K562 (cell line): ENCODE results near the gene CMIP. TPM values are rescaled to one million over a fixed set of nuclear protein-coding genes. Genes with fewer than 3 reads are reported as not detected.

Experiments
- ATAC-seq: fragments of 200-7000 bp; cut with Tn5 transposase; 3 replicates; pipeline ENCODE4 v1.9.1; 2020; ENCODE audit warnings: moderate library complexity
- BruUV-seq: library from RNA; stranded (reverse); fragments of 400-500 nt; replicated peaks from 2 replicates; lab custom pipeline; 2021; lab: Mats Ljungman, UMichigan
- CTCF ChIA-PET: fragments of 300-600 bp; formaldehyde crosslinking; extraction: SDS; loops from one replicate; lab custom pipeline; 2021; ENCODE audit warnings: low intra/inter-chr PET ratio; lab: Yijun Ruan, JAX
- POLR2A ChIA-PET: fragments of 300-600, 350-650 bp; sonication (Branson Sonifier 250); formaldehyde crosslinking; extraction: SDS; loops from one replicate; lab custom pipeline; 2021; ENCODE audit warnings: antibody characterized with exemption, inconsistent platforms; lab: Yijun Ruan, JAX
- DNase-seq, 4 experiments: peaks; one replicate each; pipeline versions ENCODE4 v3.0.0 to v3.0.0-alpha.2; 2011 to 2018; ENCODE audit warnings: low spot score in 3 of 4, mixed read lengths in 3 of 4; ENCODE audit errors: extremely low read depth in 1 of 4
- FAIRE-seq: peaks from 2 replicates; lab custom pipeline; 2011; peaks lifted over from hg19 to GRCh38; lab: Jason Lieb, UNC
- H2AFZ ChIP-seq: 2 replicates; pipeline ENCODE4 v1.6.0; 2011; ENCODE audit warnings: low read depth, low read length, control low read depth, inconsistent platforms
- H3K27ac ChIP-seq: fragments of 200-600 bp; 3 replicates; pipeline ENCODE4 v1.8.0; 2011; ENCODE audit warnings: low read depth, mild to moderate bottlenecking, control low read depth, inconsistent platforms, low read length, moderate library complexity, mixed read lengths; ENCODE audit errors: extremely low read depth
- H3K27me3 ChIP-seq, 2 experiments: fragments of 300-600 bp in 1 of 2; 2 replicates in 1 of 2; 3 replicates in 1 of 2; pipeline versions ENCODE4 v1.6.0 to v1.8.0; 2011; ENCODE audit warnings: inconsistent platforms in 2 of 2, low read length in 2 of 2, mild to moderate bottlenecking in 1 of 2, mixed read lengths in 1 of 2, moderate library complexity in 1 of 2; ENCODE audit not compliant: control insufficient read depth in 2 of 2, insufficient read depth in 2 of 2
- H3K36me3 ChIP-seq: fragments of 300-600 bp; 3 replicates; pipeline ENCODE4 v1.8.0; 2011; ENCODE audit warnings: mild to moderate bottlenecking, low read length, inconsistent platforms; ENCODE audit not compliant: control insufficient read depth, insufficient read depth
- H3K4me1 ChIP-seq, 2 experiments: fragments of 200-600 bp in 1 of 2; replicated peaks in 1 of 2; 2 replicates in 1 of 2; 3 replicates in 1 of 2; pipeline versions ENCODE4 v1.5.1 to v1.8.0; 2011; ENCODE audit warnings: inconsistent platforms in 2 of 2, low read length in 2 of 2, mild to moderate bottlenecking in 1 of 2, mixed read lengths in 1 of 2, moderate library complexity in 1 of 2; ENCODE audit not compliant: control insufficient read depth in 2 of 2, insufficient read depth in 2 of 2
- H3K4me2 ChIP-seq: 2 replicates; pipeline ENCODE4 v1.6.1; 2011; ENCODE audit warnings: low read length, control low read depth, inconsistent platforms, mixed read lengths; ENCODE audit not compliant: insufficient read depth
- H3K4me3 ChIP-seq: fragments of 200-600 bp; sonication (generic), shearing (Covaris generic); 2 replicates; pipeline ENCODE4 v1.5.1; 2016; ENCODE audit warnings: control low read depth, inconsistent platforms
- H3K79me2 ChIP-seq: fragments of 200-600 bp; 3 replicates; pipeline ENCODE4 v1.8.0; 2011; ENCODE audit warnings: low read length, inconsistent platforms; ENCODE audit not compliant: control insufficient read depth, insufficient read depth
- H3K9ac ChIP-seq, 2 experiments: 2 replicates each; pipeline versions ENCODE4 v1.6.0 to v1.6.1; 2011; ENCODE audit warnings: low read depth in 2 of 2, low read length in 2 of 2, control low read depth in 1 of 2, inconsistent platforms in 1 of 2, mild to moderate bottlenecking in 1 of 2, mixed read lengths in 1 of 2; ENCODE audit not compliant: insufficient read depth in 1 of 2
- H3K9me1 ChIP-seq: one replicate; pipeline ENCODE4 v1.6.0; 2011; ENCODE audit warnings: inconsistent platforms, mild to moderate bottlenecking, low read length, moderate library complexity; ENCODE audit not compliant: control insufficient read depth, insufficient read depth
- H3K9me3 ChIP-seq: replicated peaks from 2 replicates; pipeline ENCODE4 v1.5.1; 2011; ENCODE audit warnings: low read depth, low read length, inconsistent platforms; ENCODE audit not compliant: control insufficient read depth, insufficient read depth
- H4K20me1 ChIP-seq: replicated peaks from 2 replicates; pipeline ENCODE4 v1.6.1; 2011; ENCODE audit warnings: low read length, inconsistent platforms, mixed read lengths; ENCODE audit not compliant: control insufficient read depth, insufficient read depth
- ELF4 ChIP-seq: fragments of 450-650 bp; formaldehyde crosslinking; IDR thresholded peaks from 2 replicates; pipeline ENCODE4 v1.4.0; 2022; ENCODE audit warnings: missing genetic modification characterization
- FOSL1 ChIP-seq: fragments of 200-800 bp; sonication (Bioruptor generic); conservative IDR thresholded peaks from 2 replicates; pipeline ENCODE4 v1.6.1; 2016; ENCODE audit warnings: missing genetic modification characterization, missing compliant biosample characterization
- RBM22 ChIP-seq: fragments of 200-400 bp; formaldehyde crosslinking; IDR thresholded peaks from 2 replicates; pipeline ENCODE4 v1.6.1; 2018; ENCODE audit warnings: low read length, low read depth; ENCODE audit not compliant: poor library complexity, severe bottlenecking
- SMAD2 ChIP-seq: fragments of 150-350 bp; IDR thresholded peaks from 2 replicates; pipeline ENCODE4 v1.6.1; 2014; ENCODE audit warnings: low read depth, mild to moderate bottlenecking, low read length
- ZNF77 ChIP-seq: fragments of 250-450 bp; sonication (Bioruptor Pico); IDR thresholded peaks from 2 replicates; pipeline ENCODE4 v1.5.0; 2020
- WGBS: fragments of 100-300 bp; shearing (Covaris generic); methylation state at CpG from one replicate; pipeline ENCODE4 v1.1.6; 2016; ENCODE audit warnings: low coverage, mixed read lengths; ENCODE audit not compliant: insufficient coverage; ENCODE audit errors: missing lambda C conversion rate; 5-methylcytosine and 5-hydroxymethylcytosine counted together
- in situ Hi-C: fragments of 300-500 bp; cut with MboI; formaldehyde crosslinking; loops from 4 replicates; pipeline ENCODE4 v1.15.0; 2018; ENCODE audit warnings: inconsistent platforms, mixed read lengths
- intact Hi-C: fragments of 100-400 bp; cut with micrococcal nuclease; formaldehyde crosslinking; loops from 2 replicates; pipeline ENCODE4 v1.14.2; 2022
- polyA plus RNA-seq, 8 experiments: library from polyadenylated mRNA; depleted of rRNA in 4 of 8; stranded (reverse) in 5 of 8; unstranded in 3 of 8; fragments of >200 nt; fragmentation: Nextera tagmentation in 2 of 8; fragmentation: Illumina TruSeq in 1 of 8; extraction: Ambion mirVana in 2 of 8; extraction: Trizol in 1 of 8; gene quantifications; 2 replicates each; pipeline versions ENCODE4 v1.2.1 to v1.2.3, GENCODE V29; 2011 to 2014; ENCODE audit warnings: inconsistent platforms in 1 of 8, missing spikeins in 1 of 8
- total RNA-seq, 7 experiments: library from RNA; depleted of rRNA in 6 of 7; stranded (reverse); fragments of >200 nt in 6 of 7; fragmentation: Illumina TruSeq in 2 of 7; extraction: Trizol in 2 of 7; gene quantifications; 2 replicates each; pipeline versions ENCODE4 v1.2.1 to v1.2.3, GENCODE V29; 2011 to 2021; ENCODE audit warnings: low replicate concordance in 1 of 7
- TF ChIP-seq, protein P1 (sequence below): fragments of 250-450 bp; sonication (Bioruptor Pico); IDR thresholded peaks from 2 replicates; pipeline ENCODE4 v1.8.0; 2022; ENCODE audit warnings: moderate library complexity, mild to moderate bottlenecking, inconsistent platforms
- TF ChIP-seq, protein P2 (sequence below): fragments of 250-450 bp; sonication (Bioruptor Pico); IDR thresholded peaks from 2 replicates; pipeline ENCODE4 v1.8.0; 2021; ENCODE audit warnings: moderate library complexity, mild to moderate bottlenecking, inconsistent platforms
- TF ChIP-seq, protein P3 (sequence below): sonication (generic); formaldehyde crosslinking; IDR thresholded peaks from 2 replicates; pipeline ENCODE4 v1.8.1; 2022; ENCODE audit warnings: missing genetic modification reagents
- TF ChIP-seq, protein P4 (sequence below): sonication (generic); formaldehyde crosslinking; IDR thresholded peaks from 2 replicates; pipeline ENCODE4 v1.8.0; 2023; ENCODE audit warnings: mild to moderate bottlenecking, missing genetic modification reagents

CMIP gene
- total and polyA plus RNA-seq, 9 of the 15 experiments (the other 6 are each of a cell fraction or from before 2014, with no cell fraction given) = 0.94 to 82.5 (median 10.3) TPM

DNA sequence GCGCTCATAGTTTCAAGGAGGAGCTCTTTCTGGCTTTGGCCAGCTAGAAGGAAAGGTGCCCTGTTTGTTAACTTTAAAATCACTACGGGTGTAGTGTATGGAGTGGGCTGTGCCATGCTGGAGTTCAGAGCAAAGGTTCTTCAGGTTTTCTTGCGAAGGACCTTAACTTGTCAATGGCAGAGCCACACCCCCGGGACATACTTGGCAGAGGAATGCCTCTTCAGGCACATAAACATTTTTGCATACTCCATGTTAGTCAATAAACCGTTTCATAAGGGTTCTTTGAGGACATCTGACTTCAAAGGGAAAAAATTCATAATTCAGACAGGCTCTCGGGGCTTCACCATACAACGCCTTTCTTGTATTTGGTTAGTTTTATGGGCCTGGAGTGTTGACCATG lies 221.5 kb downstream of the CMIP start:
- ATAC-seq = no peak
- no peak for DNase-seq
- in situ Hi-C loops = no loop called here
- H2AFZ ChIP-seq = no peak overlapping the region
- no peak overlapping the region for H3K4me3 ChIP-seq
- peaks cover 67% of the 10 kb centered on the region; the same call in 2 of the 3 replicates for H3K36me3 ChIP-seq
- ChIA-PET POLR2A (interaction anchor here (0.7 kb wide), 1 partner anchor 1209 kb away, joined by 3 read pairs; no protein-coding TSS in a partner anchor), CTCF (no interaction called here)
- no peaks in the 10 kb centered on the region for H3K79me2 ChIP-seq
- 93% methylated on average over 6 of the region's 7 CpGs for WGBS
- H3K4me1 ChIP-seq = peaks cover 0 to 6% of the 10 kb centered on the region in 2 experiments; a peak in 1 of 5 replicates
- no TSS peak for BruUV-seq
- TF ChIP-seq FOSL1 (tag) = no peak
- no peaks in the 10 kb centered on the region for H3K9me1 ChIP-seq
- intact Hi-C loops = no loop called here
- no peaks in the 10 kb centered on the region for H3K9me3 ChIP-seq
- no peak overlapping the region for H3K4me2 ChIP-seq
- no peak overlapping the region for H3K27ac ChIP-seq
- no peaks in the 10 kb centered on the region for H4K20me1 ChIP-seq
- H3K27me3 ChIP-seq = no peaks in the 10 kb centered on the region
- FAIRE-seq = no peak
- H3K9ac ChIP-seq = no peak overlapping the region

DNA sequence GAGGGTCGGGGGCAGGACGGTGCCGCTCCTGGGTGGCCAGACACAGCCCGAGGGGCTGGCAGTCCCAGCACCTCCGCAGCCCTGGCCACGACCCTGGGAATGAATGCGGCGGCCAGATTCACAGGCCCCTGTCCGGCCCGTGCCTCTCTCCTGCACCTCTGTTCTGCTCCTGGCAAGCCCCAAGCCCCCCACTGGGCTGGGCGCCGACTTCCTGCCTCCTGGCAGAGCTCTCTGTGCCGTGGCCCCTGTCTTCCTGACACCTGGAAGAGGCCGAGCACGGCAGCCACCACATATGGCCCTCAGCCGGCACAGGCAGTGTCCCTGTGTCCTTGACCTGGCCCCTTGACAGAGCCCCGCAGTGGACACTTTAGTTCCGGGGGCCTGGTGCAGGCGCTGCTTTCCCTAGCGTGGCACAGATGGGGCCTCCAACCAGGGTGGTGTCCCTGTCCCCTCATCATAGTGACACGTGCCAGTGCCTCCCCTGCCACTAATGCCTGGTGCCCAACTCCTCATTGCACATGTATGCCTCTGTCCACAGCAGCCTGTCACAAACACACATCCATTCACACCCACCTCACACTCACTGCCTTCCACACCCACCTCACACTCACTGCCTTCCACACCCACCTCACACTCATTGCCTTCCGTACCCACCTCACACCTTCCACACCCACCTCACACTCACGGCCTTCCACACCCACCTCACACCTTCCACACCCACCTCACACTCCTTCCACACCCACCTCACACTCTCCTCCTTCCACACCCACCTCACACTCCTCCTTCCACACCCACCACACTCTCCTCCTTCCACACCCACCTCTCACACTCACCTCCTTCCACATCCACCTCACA lies 223.9 kb downstream of the CMIP start:
- DNase-seq = no peak
- 89% methylated on average over 16 of the region's 23 CpGs for WGBS
- Histone ChIP-seq H4K20me1 (0 out of 2 replicates have a peak, but pooled peaks cover 4% of the 10 kb centered on the region), H3K27me3 (no peaks in the 10 kb centered on the region), H3K9ac (no peak overlapping the region), H3K9me1 (no peaks in the 10 kb centered on the region), H3K27ac (no peak overlapping the region; the same call in 2 of the 3 replicates), H3K4me1 (peaks cover 0 to 6% of the 10 kb centered on the region in 2 experiments; a peak in 1 of 5 replicates), H3K36me3 (peaks cover 60% of the 10 kb centered on the region), H3K4me2 (no peak overlapping the region), H3K79me2 (no peaks in the 10 kb centered on the region), H2AFZ (no peak overlapping the region), H3K4me3 (no peak overlapping the region), H3K9me3 (no peaks in the 10 kb centered on the region)
- BruUV-seq = no TSS peak
- ChIA-PET POLR2A (interaction anchor here (1.0 kb wide), 1 partner anchor 10 kb away, joined by 3 read pairs; no protein-coding TSS in a partner anchor), CTCF (no interaction called here)
- ATAC-seq = peak; percentile 48
- in situ Hi-C loops = no loop called here
- no peak for FAIRE-seq
- intact Hi-C loops = no loop called here
- TF ChIP-seq RBM22 = peak; percentile 80
- no peak for TF ChIP-seq ZNF77
- TF ChIP-seq ELF4 (CRISPR knock-in tag) = peak; percentile 43; the same call in 1 of the 2 replicates
- TF ChIP-seq, protein P1, sequence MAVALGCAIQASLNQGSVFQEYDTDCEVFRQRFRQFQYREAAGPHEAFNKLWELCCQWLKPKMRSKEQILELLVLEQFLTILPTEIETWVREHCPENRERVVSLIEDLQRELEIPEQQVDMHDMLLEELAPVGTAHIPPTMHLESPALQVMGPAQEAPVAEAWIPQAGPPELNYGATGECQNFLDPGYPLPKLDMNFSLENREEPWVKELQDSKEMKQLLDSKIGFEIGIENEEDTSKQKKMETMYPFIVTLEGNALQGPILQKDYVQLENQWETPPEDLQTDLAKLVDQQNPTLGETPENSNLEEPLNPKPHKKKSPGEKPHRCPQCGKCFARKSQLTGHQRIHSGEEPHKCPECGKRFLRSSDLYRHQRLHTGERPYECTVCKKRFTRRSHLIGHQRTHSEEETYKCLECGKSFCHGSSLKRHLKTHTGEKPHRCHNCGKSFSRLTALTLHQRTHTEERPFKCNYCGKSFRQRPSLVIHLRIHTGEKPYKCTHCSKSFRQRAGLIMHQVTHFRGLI (CRISPR knock-in tag) = no peak
- TF ChIP-seq, protein P2, sequence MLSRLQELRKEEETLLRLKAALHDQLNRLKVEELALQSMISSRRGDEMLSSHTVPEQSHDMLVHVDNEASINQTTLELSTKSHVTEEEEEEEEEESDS (CRISPR knock-in tag) = no peak
- no peak for TF ChIP-seq SMAD2
- TF ChIP-seq, protein P3, sequence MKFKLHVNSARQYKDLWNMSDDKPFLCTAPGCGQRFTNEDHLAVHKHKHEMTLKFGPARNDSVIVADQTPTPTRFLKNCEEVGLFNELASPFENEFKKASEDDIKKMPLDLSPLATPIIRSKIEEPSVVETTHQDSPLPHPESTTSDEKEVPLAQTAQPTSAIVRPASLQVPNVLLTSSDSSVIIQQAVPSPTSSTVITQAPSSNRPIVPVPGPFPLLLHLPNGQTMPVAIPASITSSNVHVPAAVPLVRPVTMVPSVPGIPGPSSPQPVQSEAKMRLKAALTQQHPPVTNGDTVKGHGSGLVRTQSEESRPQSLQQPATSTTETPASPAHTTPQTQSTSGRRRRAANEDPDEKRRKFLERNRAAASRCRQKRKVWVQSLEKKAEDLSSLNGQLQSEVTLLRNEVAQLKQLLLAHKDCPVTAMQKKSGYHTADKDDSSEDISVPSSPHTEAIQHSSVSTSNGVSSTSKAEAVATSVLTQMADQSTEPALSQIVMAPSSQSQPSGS (CRISPR knock-in tag) = no peak
- TF ChIP-seq, protein P4, sequence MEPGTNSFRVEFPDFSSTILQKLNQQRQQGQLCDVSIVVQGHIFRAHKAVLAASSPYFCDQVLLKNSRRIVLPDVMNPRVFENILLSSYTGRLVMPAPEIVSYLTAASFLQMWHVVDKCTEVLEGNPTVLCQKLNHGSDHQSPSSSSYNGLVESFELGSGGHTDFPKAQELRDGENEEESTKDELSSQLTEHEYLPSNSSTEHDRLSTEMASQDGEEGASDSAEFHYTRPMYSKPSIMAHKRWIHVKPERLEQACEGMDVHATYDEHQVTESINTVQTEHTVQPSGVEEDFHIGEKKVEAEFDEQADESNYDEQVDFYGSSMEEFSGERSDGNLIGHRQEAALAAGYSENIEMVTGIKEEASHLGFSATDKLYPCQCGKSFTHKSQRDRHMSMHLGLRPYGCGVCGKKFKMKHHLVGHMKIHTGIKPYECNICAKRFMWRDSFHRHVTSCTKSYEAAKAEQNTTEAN (CRISPR knock-in tag) = peak; percentile 98
